Ovary (tissue), 10 donors: Measurements from ENCODE around the gene CPA5. TPM values are rescaled to one million over a fixed set of nuclear protein-coding genes. Genes with fewer than 3 reads are reported as not detected.

Experiments
- DNase-seq, 5 donors: peaks; one replicate each; pipeline ENCODE4 v3.0.0-alpha.2; 2019 to 2020
- H3K27ac ChIP-seq, 2 donors: fragments of 200-600 bp; one replicate each; pipeline versions ENCODE4 v1.5.1 to v1.8.0; 2019 to 2022
- H3K27me3 ChIP-seq: fragments of 200-600 bp; one replicate; pipeline ENCODE4 v1.8.0; 2022
- H3K36me3 ChIP-seq: fragments of 200-600 bp; sonication (generic); one replicate; pipeline ENCODE4 v1.5.1; 2019
- H3K4me1 ChIP-seq: one replicate; pipeline ENCODE4 v1.8.1; 2013; ENCODE audit warnings: mild to moderate bottlenecking, moderate library complexity; ENCODE audit not compliant: insufficient read depth
- H3K4me3 ChIP-seq: fragments of 200-600 bp; sonication (generic); one replicate; pipeline ENCODE4 v1.5.1; 2017
- H3K9me3 ChIP-seq, 2 donors: fragments of 200-600 bp in 1 of 2; sonication (generic) in 1 of 2; one replicate each; pipeline versions ENCODE4 v1.5.1 to v1.8.1; 2013 to 2019; ENCODE audit warnings: mild to moderate bottlenecking in 1 of 2, moderate library complexity in 1 of 2
- EP300 ChIP-seq: sonication (generic); formaldehyde crosslinking; IDR thresholded peaks from one replicate; pipeline ENCODE4 v1.6.1; 2017; ENCODE audit warnings: antibody characterized with exemption
- POLR2A ChIP-seq: fragments of 450-650 bp; IDR thresholded peaks from one replicate; pipeline ENCODE4 v1.6.1; 2017; ENCODE audit warnings: antibody characterized with exemption, mild to moderate bottlenecking, moderate library complexity
- WGBS, 3 donors: extraction: QIAGEN DNeasy Blood & Tissue Kit in 1 of 3; methylation state at CpG; one replicate each; pipeline versions ENCODE4 v1.1.5 to v1.1.7; 2013 to 2017; 5-methylcytosine and 5-hydroxymethylcytosine counted together
- intact Hi-C, 4 donors: fragments of 100-400 bp; cut with DNase I; formaldehyde crosslinking; loops; one replicate each; pipeline versions ENCODE4 v1.11.0 to v1.15.1; 2022 to 2023
- long read RNA-seq, 3 donors: library from polyadenylated mRNA in 2 of 3; unstranded in 2 of 3; transcript quantifications; one replicate each; pipeline ENCODE4 v2.0.0 and lab custom pipeline, GENCODE V29; 2021 to 2026
- polyA plus RNA-seq, 2 donors: library from polyadenylated mRNA; stranded (reverse); fragments of 200-250 nt in 1 of 2; fragments of 350-450 nt in 1 of 2; fragmentation: Illumina TruSeq in 1 of 2; extraction: RNeasy Lipid Tissue Mini Kit (QIAGEN cat#74804) in 1 of 2; gene quantifications; one replicate each; pipeline ENCODE4 v1.2.3, GENCODE V29; 2013 to 2014
- total RNA-seq, 7 donors: library from RNA; depleted of rRNA in 2 of 7; stranded (reverse); fragments of >200 nt in 2 of 7; fragmentation: NEBNext Ultra II Directional in 3 of 7; extraction: Animal tissue kit (Norgen Biotek cat#: 25700) in 3 of 7; gene quantifications; one replicate each; pipeline versions ENCODE4 v1.1.0 to v1.2.4, GENCODE V29; 2016 to 2023
- TF ChIP-seq, protein P1 (sequence below), 3 donors: fragments of 450-650 bp in 2 of 3; fragments of 200-600 bp in 1 of 3; IDR thresholded peaks; one replicate each; pipeline versions ENCODE4 v1.5.1 to v1.8.0; 2016 to 2022; ENCODE audit warnings: antibody characterized with exemption in 3 of 3, mild to moderate bottlenecking in 1 of 3
- donor health status: DM: no; HTN: no; CAD: no; lungs with moderate emphysema.
- donor health status: DM: no; HTN: no; CAD: no.
- donor health status: Bipolar disorder and iron deficiency.
- donor health status: DM: yes; HTN: yes; CAD: no.
- donor health status: DM: no; HTN: no; CAD: no.
- donor health status: DM: yes; HTN: yes; CAD: no.

CPA5 gene, protein sequence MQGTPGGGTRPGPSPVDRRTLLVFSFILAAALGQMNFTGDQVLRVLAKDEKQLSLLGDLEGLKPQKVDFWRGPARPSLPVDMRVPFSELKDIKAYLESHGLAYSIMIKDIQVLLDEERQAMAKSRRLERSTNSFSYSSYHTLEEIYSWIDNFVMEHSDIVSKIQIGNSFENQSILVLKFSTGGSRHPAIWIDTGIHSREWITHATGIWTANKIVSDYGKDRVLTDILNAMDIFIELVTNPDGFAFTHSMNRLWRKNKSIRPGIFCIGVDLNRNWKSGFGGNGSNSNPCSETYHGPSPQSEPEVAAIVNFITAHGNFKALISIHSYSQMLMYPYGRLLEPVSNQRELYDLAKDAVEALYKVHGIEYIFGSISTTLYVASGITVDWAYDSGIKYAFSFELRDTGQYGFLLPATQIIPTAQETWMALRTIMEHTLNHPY
- total RNA-seq (not detected), polyA plus RNA-seq (not detected)
- long read RNA-seq, donor 1: 0 reads
- long read RNA-seq, donor 2: 0 reads
- long read RNA-seq, donor 3: 0 reads

DNA sequence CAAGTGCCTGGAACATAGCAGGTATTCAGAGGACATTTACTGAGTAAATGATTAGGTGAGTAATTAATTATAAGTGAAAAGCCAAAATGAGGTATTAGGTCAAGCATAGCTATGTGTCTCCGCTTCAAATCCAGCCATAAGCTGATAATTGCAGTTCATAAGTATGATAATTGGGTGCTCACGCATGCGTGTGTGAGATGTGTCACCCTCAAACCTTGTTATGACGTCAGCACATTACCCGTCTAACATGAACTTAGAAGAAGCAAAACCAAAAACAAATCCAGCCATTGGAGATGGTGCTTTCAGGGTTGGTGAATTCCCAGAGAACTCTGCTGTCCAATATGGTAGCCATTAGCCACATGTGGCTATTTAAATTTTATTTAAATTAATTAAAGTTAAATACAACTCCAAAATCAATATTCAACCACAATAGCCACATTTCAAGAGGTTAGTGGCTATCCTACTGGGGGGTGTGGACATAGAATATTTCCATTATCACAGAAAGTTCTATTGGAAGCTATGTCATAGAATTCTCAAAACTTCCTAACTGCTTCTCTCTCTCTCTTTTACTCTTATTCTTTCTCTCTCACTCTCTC, at the start of gene CPA5:
Gene CPA5, plus strand, starts transcription at position 546 of the 596 bp plus-strand sequence. CDS start 1,670 bp downstream, outside the sequence.
- Histone ChIP-seq H3K4me3 (no peak within 1 kb of the TSS), H3K36me3 (no peaks in the 10 kb centered on the region), H3K27ac (no peak within 1 kb of the TSS), H3K9me3 (no peaks in the 10 kb centered on the region), H3K27me3 (no peaks in the 10 kb centered on the region), H3K4me1 (no peaks in the 10 kb centered on the region)
- intact Hi-C loops: no loop called here
- DNase-seq: no peak
- TF ChIP-seq, protein P1, sequence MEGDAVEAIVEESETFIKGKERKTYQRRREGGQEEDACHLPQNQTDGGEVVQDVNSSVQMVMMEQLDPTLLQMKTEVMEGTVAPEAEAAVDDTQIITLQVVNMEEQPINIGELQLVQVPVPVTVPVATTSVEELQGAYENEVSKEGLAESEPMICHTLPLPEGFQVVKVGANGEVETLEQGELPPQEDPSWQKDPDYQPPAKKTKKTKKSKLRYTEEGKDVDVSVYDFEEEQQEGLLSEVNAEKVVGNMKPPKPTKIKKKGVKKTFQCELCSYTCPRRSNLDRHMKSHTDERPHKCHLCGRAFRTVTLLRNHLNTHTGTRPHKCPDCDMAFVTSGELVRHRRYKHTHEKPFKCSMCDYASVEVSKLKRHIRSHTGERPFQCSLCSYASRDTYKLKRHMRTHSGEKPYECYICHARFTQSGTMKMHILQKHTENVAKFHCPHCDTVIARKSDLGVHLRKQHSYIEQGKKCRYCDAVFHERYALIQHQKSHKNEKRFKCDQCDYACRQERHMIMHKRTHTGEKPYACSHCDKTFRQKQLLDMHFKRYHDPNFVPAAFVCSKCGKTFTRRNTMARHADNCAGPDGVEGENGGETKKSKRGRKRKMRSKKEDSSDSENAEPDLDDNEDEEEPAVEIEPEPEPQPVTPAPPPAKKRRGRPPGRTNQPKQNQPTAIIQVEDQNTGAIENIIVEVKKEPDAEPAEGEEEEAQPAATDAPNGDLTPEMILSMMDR (IDR thresholded peaks at IDR 0.05): no peak
- TF ChIP-seq EP300 (no peak), POLR2A (no peak)
- 96 to 97% (median 96%) methylated on average over 5 of the region's 5 CpGs for WGBS, 3 donors

DNA sequence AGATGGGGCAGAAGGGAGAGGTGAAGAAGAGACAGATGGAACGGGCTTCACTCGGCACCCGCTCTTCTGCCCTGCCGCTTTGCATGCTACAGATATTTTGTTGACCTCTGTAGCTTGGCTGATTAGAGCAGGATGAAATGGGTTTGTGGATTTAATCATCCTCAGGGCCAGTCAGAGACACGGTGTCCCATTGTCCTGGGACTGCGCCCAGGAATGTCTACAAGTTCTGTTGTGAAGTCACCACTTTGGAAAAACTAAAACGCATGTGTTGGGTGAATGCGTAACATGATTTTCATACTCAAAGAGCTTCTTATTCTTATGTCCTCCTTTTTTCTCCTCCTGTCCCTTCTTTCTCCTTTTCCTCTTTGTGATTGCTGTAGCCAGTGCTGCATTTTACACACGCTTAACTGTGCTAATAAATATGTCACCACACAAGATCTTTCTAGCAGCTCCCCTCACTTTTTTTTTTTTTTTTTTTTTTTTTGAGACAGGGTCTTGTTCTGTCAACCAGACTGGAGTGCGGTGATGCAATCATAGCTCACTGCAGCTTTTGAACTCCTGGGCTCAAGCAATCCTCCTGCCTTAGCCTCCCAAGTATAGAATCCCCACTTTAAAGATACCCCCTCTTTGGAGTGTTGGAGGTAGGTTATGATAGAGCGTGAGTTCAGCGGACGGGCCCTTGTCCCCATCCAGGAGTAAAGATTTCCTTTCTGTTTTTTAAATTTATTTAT, 48.2 kb upstream of the CPA5 start:
- DNase-seq: no peak
- WGBS, 3 donors: 88 to 93% (median 91%) methylated on average over 13 of the region's 13 CpGs
- intact Hi-C loops: no loop called here
- H3K27ac ChIP-seq: no peak overlapping the region
- no peak for TF ChIP-seq POLR2A
- TF ChIP-seq, protein P1 (IDR thresholded peaks at IDR 0.05): no peak
- no peak for TF ChIP-seq EP300
- H3K4me3 ChIP-seq: no peak overlapping the region
- H3K4me1 ChIP-seq: no peaks in the 10 kb centered on the region
- no peaks in the 10 kb centered on the region for H3K9me3 ChIP-seq
- H3K27me3 ChIP-seq: no peaks in the 10 kb centered on the region
- H3K36me3 ChIP-seq: no peaks in the 10 kb centered on the region

DNA sequence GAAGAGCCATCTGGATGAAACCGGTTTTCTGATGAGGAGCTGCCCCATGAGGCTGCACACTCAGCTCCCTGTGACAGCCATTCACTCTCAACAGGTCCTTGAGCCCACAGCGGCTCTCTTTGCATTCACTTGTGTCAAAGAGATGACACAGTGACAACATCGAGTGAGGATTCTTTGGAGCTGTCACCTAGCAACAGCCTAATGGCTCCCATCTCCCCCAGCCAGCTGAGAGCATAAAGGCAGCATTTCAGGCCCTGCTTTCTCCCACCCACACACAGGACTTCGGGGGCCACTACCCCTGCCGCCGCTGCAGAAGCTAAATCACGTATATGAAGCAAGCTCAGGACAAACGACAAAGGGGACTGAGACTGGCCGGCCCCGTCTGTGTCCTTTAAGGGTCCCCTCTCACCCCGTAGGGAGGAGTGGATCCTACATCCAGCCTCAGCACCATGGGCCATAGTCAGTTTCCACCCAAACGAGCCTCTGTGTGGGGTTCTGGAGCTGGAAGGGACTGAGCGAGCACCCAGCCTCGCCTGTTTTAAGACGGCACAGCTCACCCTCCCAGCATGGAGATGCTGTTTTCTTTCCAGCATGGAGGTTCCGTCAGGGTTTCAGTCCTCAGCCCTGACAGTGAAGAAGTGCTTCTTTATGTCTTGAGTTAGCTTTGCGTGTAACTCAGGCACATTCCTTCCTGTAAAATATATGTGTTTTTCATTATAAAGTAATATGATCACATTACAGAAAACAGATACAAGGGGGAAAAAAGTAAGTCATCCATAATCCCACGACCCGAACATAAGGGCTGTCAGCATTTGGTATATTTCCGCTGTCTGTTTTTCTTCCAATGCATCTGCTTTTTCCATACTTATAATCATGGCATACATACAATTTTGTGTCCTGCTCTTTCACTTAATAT, 46.7 kb upstream of the CPA5 start:
- no peak for DNase-seq
- H3K27me3 ChIP-seq: no peaks in the 10 kb centered on the region
- H3K4me1 ChIP-seq: no peaks in the 10 kb centered on the region
- H3K4me3 ChIP-seq: no peak overlapping the region
- TF ChIP-seq, protein P1 (IDR thresholded peaks at IDR 0.05): no peak
- no peak for TF ChIP-seq EP300
- TF ChIP-seq POLR2A: no peak
- intact Hi-C loops: no loop called here
- H3K36me3 ChIP-seq: no peaks in the 10 kb centered on the region
- no peaks in the 10 kb centered on the region for H3K9me3 ChIP-seq
- no peak overlapping the region for H3K27ac ChIP-seq
- WGBS, 3 donors: 85 to 88% (median 88%) methylated on average over 20 of the region's 20 CpGs
